ES-I3 (cell line): Measurements from ENCODE around the gene TFAP2A.

Experiments used
- H3K36me3 ChIP-seq: 2 replicates; pipeline ENCODE4 v1.6.1; 2013; ENCODE audit warnings: mild to moderate bottlenecking, low read length, control low read depth, moderate library complexity; ENCODE audit not compliant: insufficient read depth
- H3K4me1 ChIP-seq: 2 replicates; pipeline ENCODE4 v1.6.1; 2013; ENCODE audit warnings: mild to moderate bottlenecking, control low read depth, low read length; ENCODE audit not compliant: insufficient read depth
- H3K9ac ChIP-seq: 2 replicates; pipeline ENCODE4 v1.6.1; 2013; ENCODE audit warnings: low read depth, mild to moderate bottlenecking, low read length, moderate library complexity
- H3K9me3 ChIP-seq: 2 replicates; pipeline ENCODE4 v1.6.1; 2013; ENCODE audit warnings: mild to moderate bottlenecking, low read length, moderate library complexity; ENCODE audit not compliant: control insufficient read depth, insufficient read depth

TFAP2A gene

DNA sequence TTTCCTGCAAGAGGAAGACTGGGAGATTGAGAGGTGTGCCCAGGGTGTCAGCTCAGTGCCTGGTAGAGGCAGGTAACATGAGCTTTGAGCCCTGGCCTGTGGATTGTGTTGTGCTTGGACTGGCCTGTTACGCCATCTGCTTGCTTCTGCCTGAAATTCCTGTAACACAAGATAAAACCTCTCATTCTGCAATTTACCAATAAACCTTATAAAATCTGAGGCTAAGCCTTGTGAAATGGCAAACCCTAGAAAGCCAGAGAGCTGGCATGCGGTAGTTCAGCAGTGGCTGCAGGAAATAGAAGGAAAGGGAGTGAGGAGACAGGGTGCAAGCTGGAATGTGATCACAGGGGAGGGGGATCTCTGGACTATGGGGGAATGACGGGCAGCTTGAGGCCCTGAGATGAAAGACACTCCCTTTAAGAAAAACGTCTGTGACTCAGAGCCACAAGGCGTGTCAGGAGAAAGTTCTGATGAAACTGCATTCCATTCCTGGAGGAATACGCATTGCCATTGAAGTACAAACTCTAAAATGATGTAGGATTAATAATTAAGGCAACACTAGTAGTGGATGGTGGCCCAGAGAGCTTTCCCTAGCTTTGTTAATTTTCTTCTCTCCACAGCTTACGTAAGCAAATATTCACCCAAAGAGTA is 26.3 kb upstream of the TFAP2A start:
- H3K9me3 ChIP-seq, result peaks cover 3% of the 10 kb centered on the region; the same call in 1 of the 2 replicates
- 0 out of 2 replicates have a peak, but pooled peaks cover 6% of the 10 kb centered on the region for H3K4me1 ChIP-seq
- H3K9ac ChIP-seq, result no peak overlapping the region
- no peaks in the 10 kb centered on the region for H3K36me3 ChIP-seq

DNA sequence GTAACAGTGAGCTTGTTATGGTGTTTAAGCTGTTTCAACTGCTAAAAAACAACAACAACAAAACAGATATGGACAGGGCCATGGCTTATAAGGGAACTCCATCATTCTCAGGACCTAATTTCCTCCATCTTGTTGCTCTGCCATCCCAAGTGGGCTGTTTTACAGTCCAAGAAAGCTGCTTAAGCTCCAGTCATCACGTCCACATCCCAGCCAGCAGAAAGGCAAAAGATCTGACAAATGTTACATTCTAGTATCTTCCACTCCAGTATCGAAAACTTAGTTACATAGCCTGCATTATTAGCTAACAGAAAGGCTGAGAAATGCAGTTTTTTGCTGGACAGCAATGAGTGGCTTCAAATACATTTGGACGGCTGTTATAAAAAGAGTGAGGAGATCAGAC is 23.0 kb upstream of the TFAP2A start:
- Histone ChIP-seq H3K9me3 (peaks cover 3% of the 10 kb centered on the region; the same call in 1 of the 2 replicates), H3K9ac (no peak overlapping the region), H3K4me1 (peaks cover 14% of the 10 kb centered on the region; the same call in 1 of the 2 replicates), H3K36me3 (no peaks in the 10 kb centered on the region)

DNA sequence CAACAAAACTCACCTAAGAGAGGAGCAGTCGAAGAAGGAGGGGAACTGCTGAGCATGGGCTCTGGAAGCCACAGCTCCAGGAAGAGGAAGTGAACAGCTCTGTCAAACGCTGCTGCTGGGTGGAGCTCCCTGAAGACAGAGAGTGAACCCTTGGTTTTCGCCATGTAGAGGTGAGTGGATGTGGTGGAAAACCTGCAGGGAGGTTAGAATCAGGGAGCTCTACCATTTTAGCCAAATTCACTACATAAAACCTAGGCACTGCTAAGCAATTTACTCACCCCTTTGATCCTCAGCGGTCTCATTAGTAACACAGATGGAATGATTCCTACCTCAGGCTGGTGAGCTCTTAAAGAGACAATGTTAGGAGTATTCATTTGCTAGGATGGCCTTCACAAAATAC is 19.4 kb upstream of the TFAP2A start:
- Histone ChIP-seq H3K4me1 (peaks cover 19% of the 10 kb centered on the region), H3K9ac (no peak overlapping the region), H3K9me3 (no peaks in the 10 kb centered on the region), H3K36me3 (no peaks in the 10 kb centered on the region)

DNA sequence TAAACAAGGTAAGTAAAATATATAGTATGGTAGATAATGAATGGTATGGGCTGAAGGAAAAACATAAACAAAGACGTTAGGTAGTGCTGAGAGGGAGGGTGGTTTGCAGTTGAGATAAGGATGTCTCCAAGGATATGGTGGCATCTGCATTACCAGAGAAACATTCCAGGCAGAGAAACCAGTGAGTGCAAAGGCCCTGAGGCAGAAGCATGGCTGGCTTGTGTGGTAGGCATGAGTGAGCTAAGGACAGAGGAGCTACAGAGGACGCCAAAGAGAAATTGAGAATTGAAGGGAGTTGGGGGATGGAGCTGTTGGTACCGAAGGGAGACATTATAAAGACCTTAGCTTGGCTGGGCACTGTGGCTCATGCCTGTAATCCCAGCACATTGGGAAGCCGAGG is 18.4 kb upstream of the TFAP2A start:
- no peaks in the 10 kb centered on the region for H3K9me3 ChIP-seq
- no peaks in the 10 kb centered on the region for H3K36me3 ChIP-seq
- H3K4me1 ChIP-seq, result peaks cover 19% of the 10 kb centered on the region
- H3K9ac ChIP-seq, result no peak overlapping the region

DNA sequence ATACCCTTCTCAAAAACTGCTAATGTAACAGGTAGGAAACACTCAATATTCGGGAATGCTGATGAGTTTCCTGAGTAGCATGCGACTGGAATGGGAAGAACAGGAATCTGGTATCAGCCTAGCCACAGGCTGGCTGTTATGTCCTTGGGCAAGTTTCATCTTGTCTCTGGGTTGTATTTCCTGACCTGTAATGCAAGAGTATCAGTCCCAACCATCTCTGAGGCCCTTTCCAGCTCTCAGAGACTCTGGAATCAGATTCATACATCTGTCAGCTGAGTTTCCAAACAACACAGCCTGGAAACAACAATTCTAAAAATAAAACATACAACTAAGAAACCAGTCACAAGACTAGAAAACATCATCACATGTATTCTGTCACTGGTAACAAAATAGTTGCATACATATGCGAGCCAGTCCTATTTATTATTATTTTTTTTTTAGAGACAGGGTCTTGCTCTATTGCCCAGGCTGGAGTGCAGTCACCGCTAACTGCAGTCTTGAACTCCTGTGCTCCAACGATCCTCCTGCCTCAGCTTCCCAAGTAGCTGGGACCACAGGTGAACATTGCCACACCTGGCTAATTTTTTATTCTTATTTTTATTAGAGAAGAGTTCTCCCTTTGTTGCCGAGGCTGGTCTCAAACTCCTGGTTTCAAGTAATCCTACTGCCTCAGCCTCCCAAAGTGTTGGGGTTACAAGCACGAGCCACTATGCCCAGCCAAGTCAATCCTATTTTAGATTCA is 16.7 kb upstream of the TFAP2A start:
- Histone ChIP-seq H3K4me1 (peaks cover 19% of the 10 kb centered on the region), H3K9ac (no peak overlapping the region), H3K9me3 (no peaks in the 10 kb centered on the region), H3K36me3 (no peaks in the 10 kb centered on the region)

DNA sequence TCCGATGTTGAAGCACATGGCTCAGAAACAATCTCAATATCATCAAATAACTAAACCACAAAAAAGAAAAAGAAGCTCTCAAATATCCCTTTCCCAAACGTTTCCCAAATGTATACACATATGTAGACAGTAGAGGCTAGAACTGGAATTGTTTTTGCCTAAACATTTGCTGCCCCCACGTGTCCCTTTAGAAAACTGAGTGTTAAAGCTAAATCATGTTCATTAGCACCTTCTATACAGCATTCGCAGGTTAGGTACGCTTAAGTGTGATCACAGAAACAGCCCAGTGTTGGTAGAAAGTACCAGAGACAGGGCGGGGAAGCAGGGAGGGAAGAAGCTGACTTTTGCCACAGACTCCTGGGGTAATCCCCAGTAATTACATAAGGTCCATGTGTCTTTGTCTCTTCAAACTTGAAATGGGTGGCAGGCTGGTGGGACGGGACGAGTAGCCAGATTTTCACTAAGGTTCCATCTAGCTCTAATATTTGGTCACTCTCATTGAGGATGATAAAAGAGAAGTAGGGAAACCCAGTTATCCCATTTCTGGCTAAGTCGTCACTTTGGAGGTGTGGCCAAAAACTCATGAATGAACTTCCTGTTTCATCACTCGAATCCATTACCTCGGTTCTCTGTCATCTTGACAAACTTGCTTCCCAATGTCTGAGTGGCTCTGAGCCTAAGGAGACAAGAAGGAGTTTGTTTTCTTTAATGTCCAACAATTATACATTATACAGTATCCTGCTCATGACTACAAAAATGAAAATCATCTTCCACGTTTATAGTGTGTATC is 15.0 kb upstream of the TFAP2A start:
- no peaks in the 10 kb centered on the region for H3K36me3 ChIP-seq
- H3K4me1 ChIP-seq, result peaks cover 25% of the 10 kb centered on the region
- peak overlapping the region; percentile 3; the same call in 1 of the 2 replicates for H3K9ac ChIP-seq
- H3K9me3 ChIP-seq, result no peaks in the 10 kb centered on the region

DNA sequence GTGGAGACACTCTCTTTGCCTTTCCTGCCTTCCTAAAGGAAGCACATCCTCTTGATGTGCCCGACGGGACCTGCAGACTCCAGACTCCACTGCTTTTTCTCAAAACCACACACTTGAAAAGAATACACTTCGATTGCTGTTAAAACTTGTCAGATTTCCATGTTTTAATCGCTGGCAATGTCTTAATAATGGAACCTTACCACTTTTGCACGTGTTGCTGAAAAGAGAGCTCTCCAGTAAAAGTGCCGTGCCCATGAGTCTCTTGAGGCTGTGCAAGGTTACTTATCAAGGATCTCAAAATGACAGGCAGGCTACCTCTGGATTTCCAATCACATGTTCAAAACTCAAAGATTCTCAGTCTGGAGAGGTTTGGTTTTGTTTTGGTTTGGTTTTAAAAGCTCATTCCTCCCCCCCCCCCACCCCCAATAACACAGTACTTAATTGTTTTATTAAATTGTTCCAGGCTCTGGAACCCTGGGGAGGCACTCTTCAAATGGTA is 12.0 kb upstream of the TFAP2A start:
- peak overlapping the region; percentile 27; the same call in 1 of the 2 replicates for H3K9ac ChIP-seq
- peaks cover 20% of the 10 kb centered on the region for H3K4me1 ChIP-seq
- no peaks in the 10 kb centered on the region; the same call in 1 of the 2 replicates for H3K9me3 ChIP-seq
- no peaks in the 10 kb centered on the region for H3K36me3 ChIP-seq

DNA sequence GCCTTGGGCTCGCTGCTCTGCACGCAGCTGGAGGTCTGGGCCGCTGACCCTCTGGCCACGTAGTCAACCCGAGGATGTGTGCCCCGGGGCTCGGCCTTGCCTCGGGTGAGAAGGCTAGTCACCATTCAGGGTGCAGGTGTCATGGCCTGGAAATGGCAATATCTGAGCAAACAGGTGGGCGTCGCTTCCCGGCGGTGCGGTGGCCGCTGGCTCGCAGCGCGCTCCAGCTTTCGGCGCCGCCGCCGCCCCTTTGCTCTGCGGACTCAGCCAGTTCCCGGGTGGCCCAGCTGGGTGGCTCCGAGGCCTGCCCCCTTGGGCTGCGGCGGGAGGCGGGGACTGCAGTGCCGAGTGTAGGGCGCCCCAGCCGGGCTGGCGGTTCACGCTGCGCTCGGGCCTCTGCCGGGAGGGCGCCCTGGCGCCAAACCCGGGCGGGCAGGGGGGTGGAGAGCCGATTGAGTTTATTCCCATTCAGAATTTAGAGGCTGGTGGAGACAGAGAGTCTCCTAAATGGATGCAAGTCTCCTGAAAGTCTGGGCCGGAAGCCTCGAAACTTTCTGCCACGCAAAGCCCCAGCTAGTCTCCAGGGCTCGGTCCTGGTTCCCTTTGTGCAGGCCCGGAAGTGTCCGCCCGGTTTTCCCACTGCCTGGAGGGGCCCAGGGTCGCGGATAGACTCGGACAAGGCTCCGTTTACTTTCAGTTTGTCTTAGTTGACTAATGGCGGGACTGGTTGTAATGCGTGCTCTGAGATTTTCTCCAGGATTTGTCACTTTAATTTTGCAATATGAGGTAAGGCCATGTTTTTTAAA is 11.3 kb upstream of the TFAP2A start:
- Histone ChIP-seq H3K9ac (peak overlapping the region; percentile 27; the same call in 1 of the 2 replicates), H3K36me3 (no peaks in the 10 kb centered on the region), H3K9me3 (no peaks in the 10 kb centered on the region; the same call in 1 of the 2 replicates), H3K4me1 (peaks cover 16% of the 10 kb centered on the region)

DNA sequence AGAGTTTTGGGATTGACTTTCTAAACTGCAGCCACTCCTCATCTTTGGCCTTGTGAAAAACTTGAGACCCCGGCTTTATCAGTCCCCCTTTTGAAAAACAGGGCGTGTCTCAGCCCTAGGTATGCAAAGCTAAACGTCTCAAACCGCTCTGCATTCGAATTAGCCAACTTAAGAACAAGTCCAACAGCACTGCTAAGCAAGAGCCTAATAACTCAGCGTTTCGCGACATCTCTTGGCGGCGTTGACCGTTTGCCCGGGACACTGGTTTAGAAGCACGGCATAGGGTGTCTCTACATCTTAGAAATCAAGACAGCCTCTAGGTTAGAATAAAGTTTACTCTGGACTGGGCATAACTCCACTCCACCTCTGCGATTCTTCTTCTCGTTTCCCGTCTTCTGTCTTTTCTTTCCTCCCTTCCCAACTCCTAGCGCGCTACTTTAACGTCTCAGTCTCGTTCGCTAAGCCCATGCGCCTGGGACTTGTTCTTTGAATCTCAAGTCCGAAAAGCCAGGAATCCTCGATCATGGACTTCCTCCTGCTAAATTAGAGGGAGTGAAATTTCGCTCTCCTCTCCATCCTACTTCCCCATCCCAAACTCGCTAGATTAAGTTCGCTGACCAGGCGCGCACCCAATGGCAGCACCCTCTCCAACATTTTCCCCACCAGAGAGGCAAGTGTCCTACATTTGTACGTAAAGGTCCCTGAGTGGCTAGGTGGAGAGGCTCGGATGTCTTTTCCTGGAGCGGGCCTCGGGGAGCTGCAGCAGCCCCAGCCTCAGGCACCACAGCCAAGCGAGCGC is 10.5 kb upstream of the TFAP2A start:
- peaks cover 12% of the 10 kb centered on the region for H3K4me1 ChIP-seq
- H3K9me3 ChIP-seq, result no peaks in the 10 kb centered on the region; the same call in 1 of the 2 replicates
- no peaks in the 10 kb centered on the region for H3K36me3 ChIP-seq
- peak overlapping the region; percentile 27; the same call in 1 of the 2 replicates for H3K9ac ChIP-seq

DNA sequence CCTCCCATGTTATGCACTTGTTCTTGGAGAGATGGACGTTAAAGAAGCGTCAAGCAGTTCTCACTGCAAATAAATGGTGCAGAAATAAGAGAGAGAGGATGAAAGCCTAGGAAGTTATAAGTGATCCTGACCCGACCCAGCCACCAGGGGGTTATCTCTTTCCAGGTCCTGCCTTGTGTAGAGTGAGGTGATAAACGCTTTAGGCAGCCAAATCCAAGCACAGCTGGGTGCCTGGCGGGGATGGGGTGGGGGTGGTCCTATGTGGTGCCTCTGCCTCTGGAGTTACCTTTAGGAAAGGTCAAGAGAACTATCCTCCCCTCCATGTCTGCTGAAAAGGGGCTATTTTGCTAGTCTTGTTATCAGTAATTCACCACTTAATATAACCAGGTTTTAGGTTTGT is 9.2 kb upstream of the TFAP2A start:
- H3K4me1 ChIP-seq, result peaks cover 12% of the 10 kb centered on the region
- no peak overlapping the region for H3K9ac ChIP-seq
- H3K36me3 ChIP-seq, result no peaks in the 10 kb centered on the region
- H3K9me3 ChIP-seq, result no peaks in the 10 kb centered on the region; the same call in 1 of the 2 replicates

DNA sequence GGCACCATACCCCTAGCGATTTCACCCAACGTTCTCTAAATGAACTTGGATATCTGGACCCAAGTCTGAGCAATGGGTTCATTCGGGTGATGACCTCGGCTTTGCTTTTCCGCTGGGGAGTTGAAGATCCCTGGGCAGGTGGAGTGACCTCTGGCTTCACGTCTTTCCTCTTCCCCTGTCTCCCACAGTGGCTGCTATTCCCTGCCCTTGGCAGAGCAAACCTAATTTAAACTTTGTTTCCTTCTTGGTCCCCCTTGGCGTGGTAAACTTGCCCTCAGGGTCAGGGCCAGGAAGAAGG is 7.8 kb upstream of the TFAP2A start:
- Histone ChIP-seq H3K9me3 (no peaks in the 10 kb centered on the region; the same call in 1 of the 2 replicates), H3K4me1 (peaks cover 15% of the 10 kb centered on the region), H3K36me3 (no peaks in the 10 kb centered on the region), H3K9ac (no peak overlapping the region)

DNA sequence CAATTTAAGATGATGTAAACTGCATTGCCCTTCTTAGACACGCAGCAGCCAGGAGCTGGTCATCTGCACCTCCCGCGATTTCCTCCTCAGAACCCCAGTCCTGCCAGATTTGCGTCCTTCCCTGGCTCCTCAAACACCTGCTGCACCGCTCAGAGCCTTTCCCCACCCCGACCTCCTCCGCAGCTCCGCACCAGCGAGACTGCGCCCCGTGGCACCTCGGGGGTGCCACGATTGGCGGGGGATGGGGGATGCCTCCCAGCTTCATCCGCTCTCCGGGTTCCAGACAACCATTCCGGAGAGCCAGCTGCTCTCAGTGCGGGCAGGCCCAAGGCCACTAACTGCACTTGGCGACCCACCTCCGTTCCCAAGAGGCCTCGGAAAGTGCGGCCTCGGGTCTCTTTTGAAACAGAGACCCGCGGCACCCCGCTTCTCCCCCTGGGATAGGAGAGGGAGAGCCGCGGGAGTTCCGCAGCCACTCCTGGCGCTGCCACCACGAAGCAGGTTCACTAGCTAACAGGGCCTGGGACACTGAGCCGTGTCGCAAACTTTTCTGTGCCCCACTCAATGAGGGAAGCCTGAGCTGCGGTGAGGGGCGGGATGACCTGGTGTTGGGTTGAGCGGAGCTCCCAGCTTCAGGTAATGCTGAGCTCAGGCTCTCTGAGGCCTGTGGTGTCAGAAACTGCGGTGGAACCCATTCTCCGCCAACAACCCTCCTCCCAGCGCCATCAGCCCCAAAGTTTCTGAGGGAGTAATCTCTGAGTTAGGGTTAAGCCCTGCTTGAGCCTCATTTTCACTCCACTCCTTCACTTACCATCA is 7.3 kb upstream of the TFAP2A start:
- Histone ChIP-seq H3K4me1 (peaks cover 18% of the 10 kb centered on the region), H3K36me3 (no peaks in the 10 kb centered on the region)

More for the DNA sequence above, 7.3 kb upstream of the TFAP2A start:
- Histone ChIP-seq H3K9me3 (no peaks in the 10 kb centered on the region; the same call in 1 of the 2 replicates), H3K9ac (no peak overlapping the region)
